Astrocyte of the cerebellum (primary cell): ENCODE measurements around the gene HLA-DPB1.

Experiments used
- DNase-seq: peaks from one replicate; pipeline ENCODE4 v3.0.0-alpha.2; 2011; ENCODE audit warnings: low read depth
- H3K4me3 ChIP-seq: 2 replicates; pipeline ENCODE4 v1.5.1; 2011; ENCODE audit warnings: mild to moderate bottlenecking, low read depth, low read length, moderate library complexity
- CTCF ChIP-seq: IDR thresholded peaks from 2 replicates; pipeline ENCODE4 v1.5.1; 2012; ENCODE audit warnings: low read length, low read depth, moderate library complexity, mild to moderate bottlenecking; ENCODE audit errors: missing control alignments
- in situ Hi-C: cut with HindIII; loops from 2 replicates; pipeline ENCODE4 v1.10.0; 2017; ENCODE audit warnings: low sequenced_read_pairs

Gene HLA-DPB1

DNA sequence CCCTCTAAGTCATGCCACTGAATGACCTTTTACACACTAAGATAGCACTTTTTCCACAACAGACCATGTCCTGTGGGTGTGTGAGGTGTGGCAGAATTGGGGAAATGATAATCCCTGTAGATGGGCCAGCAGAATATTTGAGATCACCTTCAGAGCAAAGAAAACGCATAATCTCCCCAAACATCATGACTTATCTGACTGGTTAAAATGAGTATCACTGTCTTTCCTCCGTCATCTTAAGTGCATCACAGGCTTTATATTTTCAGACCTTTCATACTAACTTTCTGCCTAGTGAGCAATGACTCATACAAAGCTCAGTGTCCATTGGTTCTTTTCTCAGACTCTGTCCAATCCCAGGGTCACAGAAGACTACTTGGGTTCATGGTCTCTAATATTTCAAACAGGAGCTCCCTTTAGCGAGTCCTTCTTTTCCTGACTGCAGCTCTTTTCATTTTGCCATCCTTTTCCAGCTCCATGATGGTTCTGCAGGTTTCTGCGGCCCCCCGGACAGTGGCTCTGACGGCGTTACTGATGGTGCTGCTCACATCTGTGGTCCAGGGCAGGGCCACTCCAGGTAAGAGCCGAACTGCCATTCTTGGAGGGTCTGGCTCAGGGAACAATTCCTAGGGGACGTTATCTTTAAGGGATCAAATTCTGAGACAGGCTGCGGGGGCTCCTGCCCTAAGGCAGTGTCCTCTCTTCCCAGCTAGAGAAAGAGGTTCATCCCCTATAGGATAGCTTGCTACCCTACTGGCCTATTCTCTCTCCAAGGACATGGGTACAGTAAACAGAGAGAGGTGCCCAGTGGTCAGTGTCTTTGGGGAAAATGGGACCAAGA, at the start of gene HLA-DPB1:
Gene HLA-DPB1 (plus strand): TSS at position 423 of the 838 bp plus-strand sequence. CDS start 52 bp downstream, at position 475.
- peak; percentile 8 for DNase-seq
- no peak within 1 kb of the TSS for H3K4me3 ChIP-seq
- TF ChIP-seq CTCF = no peak
- in situ Hi-C loops = no loop called here

GRCh38 chr6:33028220-33028849, 47.5 kb upstream of the HLA-DPB1 start:
- TF ChIP-seq CTCF = no peak
- H3K4me3 ChIP-seq = no peak overlapping the region
- in situ Hi-C loops = no loop called here
- no peak for DNase-seq

- no peak for DNase-seq
- TF ChIP-seq CTCF = no peak
- no peak overlapping the region for H3K4me3 ChIP-seq
- in situ Hi-C loops = no loop called here
These were observed 46.2 kb upstream of the HLA-DPB1 start for GRCh38 chr6:33029328-33030184.

- in situ Hi-C loops = no loop called here
These were observed 45.5 kb upstream of the HLA-DPB1 start for GRCh38 chr6:33030245-33030644.

DNA sequence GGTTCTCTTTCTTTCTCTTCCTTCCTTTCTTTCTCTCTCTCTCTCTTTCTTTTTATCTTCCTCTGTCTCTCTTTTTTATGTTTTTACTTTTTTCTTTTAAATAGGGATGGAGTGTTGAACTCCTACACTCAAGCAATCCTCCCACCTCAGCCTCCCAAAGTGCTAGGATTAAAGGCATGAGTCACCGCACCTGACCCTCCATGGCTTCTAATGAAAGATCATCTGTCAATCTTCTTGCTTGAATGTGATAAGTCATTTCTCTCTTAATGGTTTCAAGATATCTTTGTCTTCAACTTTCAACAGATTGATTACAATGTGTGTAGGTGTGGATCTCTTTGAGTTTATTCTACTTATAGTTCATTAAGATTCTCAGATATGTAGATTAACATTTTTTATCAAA, 41.2 kb upstream of the HLA-DPB1 start:
- in situ Hi-C loops = no loop called here
- no peak overlapping the region for H3K4me3 ChIP-seq
- DNase-seq = no peak
- TF ChIP-seq CTCF = no peak

More at GRCh38 chr6:33030245-33030644, 45.5 kb upstream of the HLA-DPB1 start:
- DNase-seq = no peak
- no peak for TF ChIP-seq CTCF
- no peak overlapping the region for H3K4me3 ChIP-seq

- no peak overlapping the region for H3K4me3 ChIP-seq
- no peak for DNase-seq
- no peak for TF ChIP-seq CTCF
- in situ Hi-C loops = no loop called here
These were observed 39.3 kb upstream of the HLA-DPB1 start for GRCh38 chr6:33036535-33036934.
